ENCODE results near the gene OR1F1. TPM values are rescaled to one million over a fixed set of nuclear protein-coding genes. Genes with fewer than 3 reads are reported as not detected.

Gene OR1F1
- total and polyA plus RNA-seq, 9 of the 15 experiments (the other 6 are each of a cell fraction or from before 2014, with no cell fraction given): 0.15 to 0.61 (median 0.35) TPM; not detected in 3

- TF ChIP-seq, protein P1, sequence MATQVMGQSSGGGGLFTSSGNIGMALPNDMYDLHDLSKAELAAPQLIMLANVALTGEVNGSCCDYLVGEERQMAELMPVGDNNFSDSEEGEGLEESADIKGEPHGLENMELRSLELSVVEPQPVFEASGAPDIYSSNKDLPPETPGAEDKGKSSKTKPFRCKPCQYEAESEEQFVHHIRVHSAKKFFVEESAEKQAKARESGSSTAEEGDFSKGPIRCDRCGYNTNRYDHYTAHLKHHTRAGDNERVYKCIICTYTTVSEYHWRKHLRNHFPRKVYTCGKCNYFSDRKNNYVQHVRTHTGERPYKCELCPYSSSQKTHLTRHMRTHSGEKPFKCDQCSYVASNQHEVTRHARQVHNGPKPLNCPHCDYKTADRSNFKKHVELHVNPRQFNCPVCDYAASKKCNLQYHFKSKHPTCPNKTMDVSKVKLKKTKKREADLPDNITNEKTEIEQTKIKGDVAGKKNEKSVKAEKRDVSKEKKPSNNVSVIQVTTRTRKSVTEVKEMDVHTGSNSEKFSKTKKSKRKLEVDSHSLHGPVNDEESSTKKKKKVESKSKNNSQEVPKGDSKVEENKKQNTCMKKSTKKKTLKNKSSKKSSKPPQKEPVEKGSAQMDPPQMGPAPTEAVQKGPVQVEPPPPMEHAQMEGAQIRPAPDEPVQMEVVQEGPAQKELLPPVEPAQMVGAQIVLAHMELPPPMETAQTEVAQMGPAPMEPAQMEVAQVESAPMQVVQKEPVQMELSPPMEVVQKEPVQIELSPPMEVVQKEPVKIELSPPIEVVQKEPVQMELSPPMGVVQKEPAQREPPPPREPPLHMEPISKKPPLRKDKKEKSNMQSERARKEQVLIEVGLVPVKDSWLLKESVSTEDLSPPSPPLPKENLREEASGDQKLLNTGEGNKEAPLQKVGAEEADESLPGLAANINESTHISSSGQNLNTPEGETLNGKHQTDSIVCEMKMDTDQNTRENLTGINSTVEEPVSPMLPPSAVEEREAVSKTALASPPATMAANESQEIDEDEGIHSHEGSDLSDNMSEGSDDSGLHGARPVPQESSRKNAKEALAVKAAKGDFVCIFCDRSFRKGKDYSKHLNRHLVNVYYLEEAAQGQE (IDR thresholded peaks at IDR 0.05; ENCODE audit: borderline replicate concordance): no peak
- TF ChIP-seq, protein P1 (CRISPR knock-in tag; IDR thresholded peaks at IDR 0.05; ENCODE audit: low read depth): no peak
- TF ChIP-seq PCBP1 (IDR thresholded peaks at IDR 0.05; ENCODE audit: low read depth, low read length, poor library complexity, severe bottlenecking): peak; percentile 48
Observed at GRCh38 chr16:3207086-3207953, 19.3 kb downstream of the OR1F1 start (continued).
